ENCODE data around the gene C6orf132.

DNA sequence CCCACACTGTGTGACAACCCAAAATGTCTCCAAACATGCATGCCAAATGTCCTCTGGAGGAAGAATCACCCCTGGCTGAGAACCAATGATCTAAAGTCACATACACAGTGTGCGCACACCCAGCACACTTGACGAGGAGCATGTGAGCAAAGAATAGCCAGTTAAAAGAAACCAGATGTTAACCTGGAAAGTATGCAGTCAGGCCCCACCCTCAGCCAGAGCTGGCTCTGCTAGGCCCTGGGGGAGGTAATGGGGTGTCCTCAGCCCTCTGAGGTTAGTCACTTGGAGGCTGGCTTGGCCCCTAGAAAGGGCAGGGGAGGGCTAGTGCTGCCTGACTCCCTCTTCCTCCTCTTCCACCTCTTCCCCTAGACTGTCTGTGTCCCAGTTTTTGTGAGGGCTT lies 15.6 kb upstream of the C6orf132 start:
- TF ChIP-seq EZH2phosphoT487 (IDR thresholded peaks at IDR 0.05; ENCODE audit: borderline replicate concordance): no peak
- TF ChIP-seq, protein P1, sequence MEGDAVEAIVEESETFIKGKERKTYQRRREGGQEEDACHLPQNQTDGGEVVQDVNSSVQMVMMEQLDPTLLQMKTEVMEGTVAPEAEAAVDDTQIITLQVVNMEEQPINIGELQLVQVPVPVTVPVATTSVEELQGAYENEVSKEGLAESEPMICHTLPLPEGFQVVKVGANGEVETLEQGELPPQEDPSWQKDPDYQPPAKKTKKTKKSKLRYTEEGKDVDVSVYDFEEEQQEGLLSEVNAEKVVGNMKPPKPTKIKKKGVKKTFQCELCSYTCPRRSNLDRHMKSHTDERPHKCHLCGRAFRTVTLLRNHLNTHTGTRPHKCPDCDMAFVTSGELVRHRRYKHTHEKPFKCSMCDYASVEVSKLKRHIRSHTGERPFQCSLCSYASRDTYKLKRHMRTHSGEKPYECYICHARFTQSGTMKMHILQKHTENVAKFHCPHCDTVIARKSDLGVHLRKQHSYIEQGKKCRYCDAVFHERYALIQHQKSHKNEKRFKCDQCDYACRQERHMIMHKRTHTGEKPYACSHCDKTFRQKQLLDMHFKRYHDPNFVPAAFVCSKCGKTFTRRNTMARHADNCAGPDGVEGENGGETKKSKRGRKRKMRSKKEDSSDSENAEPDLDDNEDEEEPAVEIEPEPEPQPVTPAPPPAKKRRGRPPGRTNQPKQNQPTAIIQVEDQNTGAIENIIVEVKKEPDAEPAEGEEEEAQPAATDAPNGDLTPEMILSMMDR (conservative IDR thresholded peaks at IDR 0.05; ENCODE audit: low read length): no peak

Data from Loucy (cell line).